GM19043 (cell line): Measurements from ENCODE around the gene WBP11.
A peak's percentile ranks its signal among the peaks of the same experiment; 100 is the strongest.

Source experiments
- ATAC-seq: cut with Tn5 transposase; IDR thresholded peaks from one replicate; pipeline ENCODE4 v1.9.1; 2021; ENCODE audit warnings: low read depth; ENCODE audit not compliant: unreplicated experiment

The WBP11 gene

DNA sequence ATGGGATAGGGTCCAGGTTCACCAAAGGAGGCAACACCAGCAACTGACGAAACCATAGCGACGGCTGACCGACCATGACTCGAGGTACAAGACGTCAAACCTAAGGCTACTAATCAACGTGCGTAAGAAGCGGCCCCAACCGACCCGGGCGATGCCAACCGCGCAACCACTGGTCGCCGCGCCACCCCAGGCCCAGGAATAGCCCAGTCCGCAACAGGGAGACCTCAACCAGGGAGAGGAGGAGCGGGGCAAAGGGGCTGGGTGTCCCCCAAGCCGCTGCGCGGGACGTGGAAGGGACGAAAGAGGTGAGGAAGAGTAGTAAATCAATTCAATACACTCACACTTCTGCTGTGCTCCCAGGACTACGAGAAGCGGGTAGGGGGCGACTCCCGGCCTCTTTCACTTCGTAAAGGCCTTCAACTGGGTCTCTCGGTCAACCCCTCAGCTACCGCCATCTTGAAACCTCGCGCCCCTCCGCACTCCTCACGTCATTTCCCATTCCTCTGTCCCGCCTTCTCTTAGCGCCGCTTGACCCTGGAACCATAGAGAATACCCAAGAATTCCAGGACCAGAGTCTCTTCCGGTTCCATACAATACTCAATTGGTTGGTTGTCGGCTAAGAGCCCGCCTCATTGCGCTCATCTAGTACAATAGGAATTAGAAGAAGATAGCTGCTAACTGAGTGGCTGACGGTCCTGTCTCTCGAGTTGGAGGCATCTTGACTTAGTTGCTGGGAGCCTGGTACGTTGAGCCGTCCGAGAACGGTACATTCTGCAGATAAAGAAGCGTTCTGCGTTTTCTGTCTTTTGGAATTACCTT is at the start of gene WBP11, which contains the start of gene C12orf60:
Gene WBP11, minus strand, starts transcription at position 468 of the 819 bp plus-strand sequence. CDS start 2,095 bp downstream, outside the sequence.
Gene C12orf60, plus strand, starts transcription at position 660 of the 819 bp plus-strand sequence. CDS start 19,266 bp downstream, outside the sequence.
- peak; percentile 100 for ATAC-seq

DNA sequence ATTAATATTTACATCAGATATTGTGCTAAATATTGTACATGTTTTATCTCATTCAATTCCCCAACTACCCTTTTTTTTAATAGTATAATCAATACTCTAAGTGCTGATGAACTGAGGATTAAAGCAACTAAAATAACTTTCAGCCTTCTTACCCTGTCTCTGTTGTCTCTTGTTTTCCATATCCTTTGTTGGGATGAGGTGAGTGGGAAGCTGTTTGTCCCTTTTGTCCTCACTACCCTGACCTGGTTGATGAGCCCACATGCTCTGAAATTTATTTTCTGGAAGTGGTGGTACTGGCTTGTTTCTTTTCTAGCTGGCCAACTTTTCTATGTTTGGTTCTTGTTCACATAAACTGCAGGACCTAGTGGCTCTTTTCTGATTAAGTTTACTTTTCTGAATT is 49.6 kb upstream of the WBP11 start:
- ATAC-seq, result no peak

- ATAC-seq, result no peak
Measured at GRCh38 chr12:14850929-14851663, 47.8 kb upstream of the WBP11 start.

DNA sequence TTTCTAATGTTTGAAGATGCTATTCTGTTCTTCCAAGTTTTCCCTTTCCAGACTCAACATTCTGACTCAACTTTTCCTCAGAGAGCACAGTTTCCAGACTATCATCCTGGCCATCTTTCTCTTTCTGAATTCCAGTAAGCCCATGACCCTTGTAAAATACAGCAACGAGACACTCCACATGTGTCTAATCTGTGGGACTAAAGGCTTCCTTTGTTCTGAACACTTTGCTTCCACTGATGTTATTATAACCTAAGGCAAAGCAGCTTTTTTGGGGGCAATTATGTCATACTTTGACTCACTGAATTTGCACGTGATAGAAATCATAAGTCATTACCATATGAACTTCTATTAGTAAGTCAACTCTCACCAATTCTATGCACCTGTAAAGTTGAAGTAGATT is 46.4 kb upstream of the WBP11 start:
- no peak for ATAC-seq

GRCh38 chr12:14846876-14847580 is 43.8 kb upstream of the WBP11 start:
- no peak for ATAC-seq

DNA sequence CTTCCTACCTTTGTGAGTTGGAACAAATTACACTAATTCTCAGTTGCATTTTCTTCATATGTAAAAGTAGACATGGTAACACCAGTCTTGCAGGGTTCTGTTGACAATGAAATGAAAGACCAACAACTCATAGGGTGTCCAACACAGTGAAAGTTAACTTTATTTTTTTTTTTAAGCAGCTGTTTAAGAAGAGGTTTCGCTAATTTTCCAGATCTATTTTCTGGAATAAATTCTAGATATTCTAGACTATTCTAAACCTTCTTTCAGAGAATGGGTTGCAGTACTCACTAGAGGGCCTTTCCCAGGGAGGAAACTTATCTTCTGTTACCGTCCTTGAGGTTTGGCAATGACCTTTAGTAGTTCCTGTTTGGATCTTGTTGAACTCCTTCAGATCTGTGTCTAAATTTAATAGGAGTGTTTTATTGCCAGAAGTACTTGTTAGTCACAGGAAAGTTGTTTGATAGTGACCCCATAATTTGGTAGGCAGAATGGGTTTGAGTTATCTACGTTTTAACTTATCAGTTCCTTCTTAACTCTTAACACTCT is 42.8 kb upstream of the WBP11 start:
- no peak for ATAC-seq

DNA sequence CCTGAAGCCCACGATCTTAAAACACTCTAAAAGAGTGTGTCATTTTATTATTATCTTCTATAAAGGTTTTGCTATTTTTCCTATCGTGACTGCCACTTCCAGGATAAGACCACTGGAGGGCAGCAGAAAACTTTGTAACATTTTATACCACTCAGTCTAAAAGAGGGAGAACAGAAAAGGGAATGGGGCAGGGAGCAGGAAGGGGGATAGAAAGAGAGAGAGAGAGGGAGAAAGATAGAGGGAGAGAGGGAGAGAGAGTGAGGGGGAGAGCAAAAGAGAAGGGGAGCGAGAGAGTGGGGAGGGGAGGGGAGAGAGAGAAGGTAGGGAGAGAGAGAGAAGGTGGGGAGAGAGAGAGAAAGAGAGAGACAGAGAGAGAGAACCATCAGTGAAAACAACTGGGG is 42.1 kb upstream of the WBP11 start:
- no peak for ATAC-seq

- no peak for ATAC-seq
Measured at GRCh38 chr12:14844401-14844800, 41.1 kb upstream of the WBP11 start.

DNA sequence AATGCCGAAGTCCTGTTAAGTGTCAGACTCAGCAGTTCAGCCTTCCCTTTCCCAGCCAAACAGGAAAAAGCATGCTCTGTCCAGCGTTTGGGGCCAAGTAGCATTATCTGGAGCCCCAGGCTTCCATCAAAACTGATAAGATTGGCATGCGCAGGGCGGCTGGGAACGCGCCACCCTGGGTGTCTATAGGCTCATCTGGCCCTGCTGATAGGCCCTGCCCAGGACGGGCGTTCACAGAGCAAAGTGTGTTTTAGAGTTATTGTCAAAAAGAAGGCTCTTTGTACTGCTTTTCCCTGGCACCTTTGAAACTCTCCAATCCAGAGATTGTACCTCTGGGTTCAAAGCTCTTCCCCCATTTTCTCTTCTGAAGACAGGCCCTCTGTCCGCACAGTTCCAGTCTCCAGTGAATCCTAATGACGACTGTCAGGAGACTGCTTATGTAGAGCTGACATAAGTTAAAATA is 40.2 kb upstream of the WBP11 start, which contains the start of gene ART4:
Gene ART4, minus strand, starts transcription at position 102 of the 463 bp plus-strand sequence. CDS start 413 bp downstream, outside the sequence.
- ATAC-seq, result no peak

DNA sequence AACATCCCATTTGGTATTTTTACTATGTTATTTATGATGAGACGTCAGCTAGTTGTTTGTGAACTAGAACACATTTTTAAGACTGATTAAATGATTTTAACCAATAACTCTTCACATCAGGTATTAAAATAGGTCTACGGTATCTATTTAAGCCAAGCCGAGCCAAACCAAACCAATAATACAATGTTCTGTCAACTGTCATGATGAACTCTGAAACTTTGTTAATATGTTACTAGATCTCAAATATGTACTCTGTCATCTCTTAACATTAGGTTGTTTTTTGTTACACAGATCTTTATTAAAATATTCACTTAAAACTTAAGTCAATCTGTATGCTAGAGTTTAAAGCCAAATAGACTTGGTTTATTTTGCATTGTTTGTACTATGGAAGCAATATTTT is 39.0 kb upstream of the WBP11 start:
- no peak for ATAC-seq

- ATAC-seq, result no peak
Measured at GRCh38 chr12:14841761-14842160, 38.5 kb upstream of the WBP11 start.

DNA sequence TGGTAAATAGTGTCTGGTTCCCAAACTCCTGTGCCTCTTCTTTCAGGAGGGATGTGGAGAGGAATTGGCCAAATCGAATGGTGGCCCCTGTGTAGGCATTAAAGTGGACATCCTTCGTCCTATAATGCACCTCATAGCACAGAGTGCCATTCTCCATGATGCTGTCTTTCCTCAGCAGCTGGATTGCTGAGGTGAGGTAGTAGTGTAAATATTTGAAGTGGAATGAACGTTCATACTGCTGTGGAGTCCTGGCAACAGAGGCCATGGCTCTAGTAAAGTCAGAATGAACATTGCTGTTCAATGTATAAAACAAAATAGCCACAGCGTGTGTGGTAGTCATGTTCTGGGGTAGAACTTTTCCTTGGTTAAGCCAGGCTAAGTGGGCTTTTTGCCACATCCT is 37.3 kb upstream of the WBP11 start:
- no peak for ATAC-seq

DNA sequence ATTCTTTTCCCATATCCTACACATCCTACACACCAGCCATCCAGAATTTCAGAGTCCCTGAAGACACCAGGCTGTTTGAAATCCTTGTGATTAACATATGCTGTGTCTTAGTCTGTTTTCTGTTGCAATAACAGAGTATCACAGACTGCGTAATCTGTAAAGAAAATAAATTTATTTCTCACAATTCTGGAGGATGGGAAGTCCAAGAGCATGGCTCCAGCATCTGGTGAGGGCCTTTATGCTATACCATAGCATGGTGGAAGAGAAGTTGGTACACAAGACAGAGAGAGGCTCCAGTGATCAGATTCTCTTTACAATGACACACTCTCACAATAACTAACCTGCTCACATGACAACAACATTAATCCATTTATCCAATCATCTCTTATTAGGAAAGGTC is 36.0 kb upstream of the WBP11 start:
- no peak for ATAC-seq

DNA sequence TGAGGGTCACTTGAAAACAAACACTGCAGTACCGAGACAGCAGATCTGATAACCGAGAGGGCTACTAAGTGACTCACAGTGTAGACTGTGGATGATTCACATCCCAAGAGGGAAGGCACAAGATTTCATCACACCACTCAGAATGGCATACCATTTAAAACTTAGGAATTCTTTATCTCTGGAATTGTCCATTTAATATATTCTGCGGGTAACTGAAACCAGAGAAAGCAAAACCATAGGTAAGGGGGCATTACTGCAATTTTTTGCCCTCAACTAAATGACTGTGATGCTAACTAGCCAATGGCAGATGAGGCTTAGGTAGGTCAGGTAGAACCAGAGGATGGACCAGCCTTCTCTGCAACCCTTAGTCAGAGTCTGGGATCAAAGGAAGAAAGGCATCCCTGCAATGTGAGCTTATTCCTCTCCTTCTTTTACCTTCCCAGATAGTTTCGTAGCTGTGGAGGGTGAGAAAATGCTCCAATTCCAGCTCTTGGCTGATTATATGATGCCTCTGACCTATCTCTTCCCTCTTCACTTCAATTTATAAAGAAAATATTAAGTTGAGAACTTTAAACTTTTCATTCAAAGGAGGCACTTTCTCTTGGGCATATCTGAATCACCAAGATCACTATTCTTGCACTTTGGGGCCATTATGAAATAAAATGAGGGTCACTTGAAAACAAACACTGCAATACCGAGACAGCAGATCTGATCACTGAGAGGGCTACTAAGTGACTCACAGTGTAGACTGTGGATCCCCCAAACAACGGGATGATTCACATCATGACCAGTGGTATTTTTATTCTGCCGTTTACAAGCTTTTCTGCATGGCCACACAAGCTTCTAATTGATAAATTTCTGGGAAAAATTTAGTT is 33.3 kb upstream of the WBP11 start:
- no peak for ATAC-seq

- ATAC-seq, result no peak
Measured at GRCh38 chr12:14834509-14834908, 31.2 kb upstream of the WBP11 start.

DNA sequence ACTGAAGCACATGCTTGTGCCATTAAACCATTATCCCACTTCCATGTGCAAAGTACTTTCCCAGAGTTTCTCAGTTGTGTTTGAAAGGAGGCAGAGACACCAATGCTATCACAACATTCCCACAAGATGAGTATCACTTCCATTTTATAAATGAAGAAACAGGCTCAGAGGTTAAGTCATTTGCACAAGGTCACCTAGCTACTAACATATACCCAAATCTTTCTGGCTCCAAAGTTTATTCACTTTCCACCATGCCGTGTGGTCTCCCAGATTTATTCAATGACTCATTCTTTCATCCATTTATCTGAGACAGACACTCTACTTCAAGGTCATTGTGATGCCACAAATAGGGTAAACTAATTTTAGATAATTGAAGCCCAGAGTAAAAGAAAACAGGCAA is 30.7 kb upstream of the WBP11 start:
- ATAC-seq, result no peak

DNA sequence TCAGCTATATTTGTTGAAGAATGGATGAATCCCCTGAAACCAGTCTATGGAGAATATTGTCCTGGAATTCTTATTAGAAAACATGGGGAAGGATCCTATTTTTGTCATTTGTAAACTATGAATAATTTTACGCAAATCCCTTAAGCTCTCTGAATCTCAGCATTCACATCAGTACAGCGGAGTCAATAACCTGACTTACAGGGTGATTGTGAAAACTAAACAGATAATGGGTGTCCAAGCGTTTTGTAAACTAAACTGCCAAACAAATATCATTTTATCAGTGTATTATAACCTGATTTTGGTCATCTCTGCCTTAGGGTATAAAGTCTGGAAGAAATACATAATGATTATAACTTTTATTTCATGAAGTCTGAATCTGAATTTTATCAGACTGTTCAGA is 30.1 kb upstream of the WBP11 start:
- ATAC-seq, result no peak

DNA sequence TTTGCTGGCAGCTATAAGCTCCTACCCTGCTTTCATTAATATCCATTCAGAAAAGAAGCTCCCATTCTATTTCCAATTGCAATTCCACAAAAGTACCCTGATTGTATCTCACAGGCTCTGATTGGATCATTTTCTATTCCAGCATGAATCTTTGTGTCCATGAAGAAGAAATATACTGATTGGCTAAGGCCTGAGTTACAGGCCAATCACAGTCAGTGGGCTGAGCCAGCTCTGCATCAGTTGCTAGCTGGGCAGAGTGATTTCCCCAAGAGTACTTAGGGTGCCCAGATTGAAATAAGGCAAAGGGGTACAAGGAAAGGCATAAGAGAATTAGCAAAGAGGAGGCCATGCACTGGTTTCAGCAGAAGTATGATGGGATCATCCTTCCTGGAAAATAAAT is 25.6 kb upstream of the WBP11 start:
- ATAC-seq, result no peak

DNA sequence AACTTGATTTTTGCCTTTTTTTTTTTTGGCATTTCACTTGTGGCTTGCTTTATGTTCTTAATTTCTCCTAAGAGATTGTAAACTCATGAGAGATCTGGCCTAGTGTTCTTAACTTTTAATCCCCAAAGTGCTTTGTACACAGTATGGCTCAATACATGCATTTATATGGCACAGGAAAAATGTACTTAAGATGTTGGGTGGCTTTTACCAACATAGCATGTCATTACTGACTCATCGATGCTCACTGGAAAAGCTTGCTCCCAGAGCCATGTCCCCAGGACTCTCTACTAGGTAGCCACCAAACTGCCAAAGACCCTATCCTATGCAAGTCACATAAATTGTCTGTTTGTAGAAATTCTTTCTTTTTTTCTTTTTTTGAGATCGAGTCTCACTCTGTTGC is 23.8 kb upstream of the WBP11 start:
- ATAC-seq, result no peak

DNA sequence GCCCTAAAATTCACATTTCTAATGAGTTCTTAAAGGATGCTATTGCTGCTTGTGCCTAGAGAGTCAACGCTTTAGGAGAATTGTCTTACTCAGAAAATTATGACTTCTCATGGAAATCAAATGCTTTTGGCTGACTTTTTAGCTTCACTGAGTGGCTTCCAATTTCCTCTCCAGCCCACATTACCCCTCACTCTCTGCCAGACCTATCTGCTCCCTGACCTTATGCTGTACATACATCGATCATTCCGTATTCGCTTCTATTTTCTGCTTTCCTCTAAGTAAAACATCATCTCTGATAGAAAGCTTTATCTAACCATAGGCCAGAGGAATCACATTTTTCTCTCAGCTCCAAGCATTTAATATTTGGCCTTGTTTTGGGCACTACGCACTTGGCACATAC is 23.2 kb upstream of the WBP11 start:
- no peak for ATAC-seq
